ENCODE measurements around the gene PIP4K2C.
"Not testable (repeated sequence)": the region's sequence is repeated elsewhere in the genome, so short reads cannot be mapped to it uniquely, and the experiment has no call there.

The PIP4K2C gene

GRCh38 chr12:57641699-57642442, 50.9 kb downstream of the PIP4K2C start:
- intact Hi-C loops (cut with DNase I), result no loop called here
- DNase-seq, result no peak

GRCh38 chr12:57645990-57646658, 55.1 kb downstream of the PIP4K2C start:
- DNase-seq; intact Hi-C loops (cut with DNase I): not testable (repeated sequence)

GRCh38 chr12:57646659-57647049, 55.7 kb downstream of the PIP4K2C start:
- intact Hi-C loops (cut with DNase I); DNase-seq: not testable (repeated sequence)
